HG03460 (cell line): ENCODE data around the gene SDF2.
"Not testable (repeated sequence)": the region's sequence is repeated elsewhere in the genome, so short reads cannot be mapped to it uniquely, and the experiment has no call there.

ENCODE experiments used
- ATAC-seq: cut with Tn5 transposase; IDR thresholded peaks from one replicate; pipeline ENCODE4 v1.9.1; 2021; ENCODE audit not compliant: unreplicated experiment

SDF2 gene

DNA sequence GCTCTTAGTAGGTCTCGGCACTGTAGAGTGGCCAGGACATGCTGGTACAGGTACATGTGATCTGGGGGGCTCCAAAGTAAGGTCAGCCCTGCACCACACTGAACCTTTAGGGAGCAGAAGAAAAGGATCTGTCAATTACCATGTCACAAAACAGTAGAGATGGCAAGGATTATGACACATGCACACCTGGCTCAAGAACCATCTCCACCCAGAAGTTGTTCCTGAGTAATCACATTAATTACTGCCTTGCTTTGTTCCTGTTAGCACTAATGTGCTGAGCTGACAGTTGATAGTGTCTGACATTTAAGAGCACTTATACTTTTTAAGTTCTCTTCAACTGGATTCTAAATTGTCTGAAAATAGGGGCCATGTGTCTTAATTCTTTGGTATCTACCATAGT is 26.2 kb downstream of the SDF2 start:
- no peak for ATAC-seq

DNA sequence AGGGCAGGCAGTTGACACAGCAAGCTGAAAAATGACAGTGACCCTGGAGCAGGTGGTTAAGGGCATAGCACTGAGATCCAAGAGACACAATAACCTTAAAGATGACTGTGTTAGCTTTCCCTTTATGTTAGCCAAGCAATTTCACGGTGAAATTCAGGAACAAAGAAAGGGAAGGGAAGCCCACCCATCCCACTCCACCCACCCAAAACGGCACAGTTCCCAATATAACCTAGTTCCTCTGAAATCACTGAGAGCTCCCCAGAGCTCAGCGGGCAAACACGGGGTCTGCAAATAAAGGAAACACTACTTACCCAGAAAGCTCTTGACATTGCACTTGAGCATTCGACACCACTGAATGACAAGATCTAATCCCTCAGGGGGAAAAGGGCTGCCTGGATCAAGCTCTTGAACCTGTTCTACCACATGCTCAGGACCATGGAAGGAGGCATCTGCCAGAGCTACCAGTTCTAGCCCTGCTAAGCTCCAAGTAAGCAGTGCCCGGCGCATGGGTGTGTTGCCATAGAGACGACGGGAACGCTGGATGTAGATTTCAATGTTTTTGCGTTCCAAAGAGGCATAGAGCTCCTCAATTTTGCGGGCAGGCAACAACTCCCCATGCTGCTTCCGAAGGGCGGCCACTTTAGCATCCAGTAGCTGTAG is 27.4 kb downstream of the SDF2 start:
- no peak for ATAC-seq

DNA sequence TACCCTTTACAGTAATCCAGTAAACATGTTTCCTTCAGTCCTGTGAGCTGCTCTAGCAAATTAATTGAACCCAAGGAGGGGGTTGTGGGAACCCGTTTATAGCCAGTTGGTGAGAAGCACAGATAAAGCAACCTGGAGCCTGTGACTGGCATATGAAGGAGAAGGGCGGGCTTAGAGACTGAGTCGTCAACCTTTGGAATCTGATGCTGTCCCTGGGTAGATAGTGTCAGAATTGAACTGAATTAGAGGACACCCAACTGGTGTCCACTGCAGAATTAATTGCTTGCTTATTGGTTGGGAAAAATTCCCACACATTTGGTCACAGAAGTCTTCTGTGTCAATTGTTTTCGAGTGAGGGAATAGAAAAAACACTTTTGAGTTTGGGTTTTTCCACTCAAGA is 34.9 kb downstream of the SDF2 start:
- no peak for ATAC-seq

DNA sequence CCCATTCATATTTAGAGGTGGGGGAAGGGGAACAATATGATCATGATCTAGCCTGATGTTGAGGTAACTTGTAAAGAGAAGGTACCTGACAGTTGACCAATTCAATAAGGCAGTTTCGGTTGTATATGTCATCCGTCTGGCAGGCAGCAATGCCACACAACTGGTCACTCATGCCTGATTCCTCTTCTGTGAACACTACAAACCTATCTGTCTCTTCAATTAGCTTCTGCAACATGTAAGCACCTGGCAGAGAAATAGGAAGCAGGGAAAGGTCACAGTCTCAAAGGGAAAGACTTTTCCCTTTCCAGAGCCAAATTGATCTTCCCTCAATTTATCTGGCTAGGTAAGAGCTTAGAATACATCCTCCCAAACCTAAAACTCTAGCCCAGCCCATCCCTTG is 37.6 kb downstream of the SDF2 start:
- no peak for ATAC-seq

DNA sequence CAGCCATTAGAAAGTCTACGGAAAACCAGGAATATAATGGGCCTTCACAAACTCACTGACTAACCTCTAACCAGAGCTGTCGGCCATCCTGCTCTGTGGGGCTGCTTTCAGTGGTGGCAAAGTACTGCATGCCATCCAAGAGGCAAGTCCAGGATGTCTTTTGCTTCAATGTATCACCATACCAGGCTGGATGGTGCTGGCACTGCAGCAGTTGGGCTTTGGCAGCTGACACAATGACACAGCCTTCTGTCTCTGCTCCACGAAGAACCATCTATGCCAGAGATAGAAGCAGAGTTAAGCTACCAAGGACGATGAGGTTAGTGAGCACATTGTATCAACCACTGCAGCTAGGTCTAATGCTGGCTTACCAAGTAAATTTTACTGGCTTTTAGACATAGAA is 38.0 kb downstream of the SDF2 start:
- no peak for ATAC-seq

DNA sequence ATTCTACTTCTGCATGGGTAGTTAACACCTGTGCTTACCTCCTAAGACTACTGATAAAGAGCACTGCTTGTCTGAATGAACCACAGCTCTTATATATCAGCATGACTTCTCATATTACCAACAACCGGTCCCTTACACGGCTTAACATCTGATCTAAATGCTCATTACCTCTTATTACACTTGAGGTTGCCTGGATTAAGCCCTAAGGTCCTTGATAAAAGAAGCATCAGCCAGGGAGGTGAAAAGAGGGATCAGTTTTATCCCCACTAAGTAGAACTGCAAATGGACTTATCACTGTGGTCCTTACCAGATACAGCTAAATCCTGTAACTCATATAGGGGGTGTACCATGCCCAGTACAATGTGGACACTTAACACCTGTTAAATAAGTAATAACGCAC is 39.5 kb downstream of the SDF2 start:
- ATAC-seq = no peak

DNA sequence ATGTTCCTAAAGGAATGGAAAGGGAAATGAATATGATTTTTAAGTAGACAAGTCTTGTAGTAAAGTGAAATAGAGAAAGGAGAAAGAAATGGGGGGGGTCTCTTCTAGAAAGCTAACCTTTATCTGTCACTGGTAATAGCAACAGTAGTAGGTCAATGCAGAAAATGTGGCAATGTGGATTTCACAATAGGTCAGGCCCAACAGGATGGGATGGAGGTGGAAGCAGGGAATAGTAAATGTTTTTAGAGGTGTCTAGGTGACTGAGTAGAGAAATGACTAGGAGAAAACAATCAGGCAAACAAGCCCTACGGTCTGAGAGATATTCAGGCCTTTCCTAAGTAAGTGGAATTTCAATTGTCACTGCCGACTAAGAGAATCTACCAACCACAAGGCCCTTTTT is 41.7 kb downstream of the SDF2 start:
- ATAC-seq = no peak

DNA sequence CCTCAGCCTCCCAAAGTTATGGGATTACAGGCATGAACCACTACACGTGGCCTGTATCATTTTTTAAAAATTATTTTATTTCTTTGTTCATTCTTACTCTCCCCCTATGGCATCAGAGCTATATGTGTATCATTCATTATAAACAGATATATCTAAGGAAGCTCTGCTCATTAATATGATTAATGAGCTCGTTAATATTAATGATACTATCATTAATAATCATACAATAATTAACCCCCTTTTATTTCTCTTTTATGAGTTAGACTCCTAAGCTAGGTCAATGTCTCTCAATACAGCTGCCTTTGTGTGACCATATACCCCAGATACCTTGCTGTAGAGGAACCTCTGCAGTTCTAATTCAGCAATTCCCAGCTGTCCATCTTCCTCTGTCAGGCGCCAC is 43.2 kb downstream of the SDF2 start:
- no peak for ATAC-seq

DNA sequence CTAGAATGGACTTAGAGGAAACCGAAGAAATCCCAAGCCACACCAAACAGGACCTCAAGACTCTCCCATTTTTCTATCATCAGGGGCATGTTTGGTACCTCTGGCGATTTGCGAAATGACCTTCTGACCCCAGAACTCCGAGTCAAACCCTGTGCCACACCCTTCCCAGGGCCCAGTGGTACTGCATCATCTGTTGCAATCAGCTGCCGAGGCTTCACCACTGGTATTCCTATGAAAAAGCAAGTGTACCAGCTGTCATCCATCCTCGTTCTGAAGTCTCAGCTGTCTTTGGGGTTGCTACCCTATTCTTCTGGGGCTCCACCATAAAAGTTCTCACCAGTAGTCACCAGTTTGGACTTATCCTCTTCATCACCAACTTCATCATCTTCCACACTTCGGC is 45.4 kb downstream of the SDF2 start:
- ATAC-seq = no peak

DNA sequence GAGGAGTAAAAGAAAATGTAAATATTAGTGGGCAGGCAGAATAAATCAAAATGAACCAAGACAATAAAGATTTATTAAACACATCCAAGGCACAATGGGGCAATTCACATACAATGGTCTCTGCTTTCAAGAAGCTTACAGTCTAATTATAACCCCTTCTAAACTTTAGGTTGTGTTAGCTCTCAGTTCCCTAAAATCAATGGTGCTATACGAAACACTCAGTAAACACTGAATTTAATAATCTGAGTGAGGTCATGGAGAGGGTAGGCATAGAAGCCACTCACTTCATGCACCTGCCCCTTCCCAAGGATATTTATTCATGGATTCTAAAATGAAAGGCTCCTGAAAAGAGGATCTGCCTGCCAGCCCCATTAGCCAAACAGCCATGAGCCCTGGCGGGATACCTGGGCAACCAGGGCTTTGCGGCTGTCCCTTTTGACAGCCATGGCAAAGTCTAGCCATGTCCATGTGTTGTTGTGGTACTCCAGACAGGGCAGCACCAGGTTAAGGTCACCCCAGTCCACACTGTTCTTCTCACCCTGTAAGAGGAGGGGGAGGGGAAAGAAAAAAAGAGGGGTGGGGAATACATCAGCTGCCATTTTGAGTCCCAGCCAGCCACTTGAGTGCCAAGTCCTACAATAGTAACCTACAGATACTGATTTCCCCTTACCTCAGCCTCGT is 46.3 kb downstream of the SDF2 start:
- no peak for ATAC-seq

DNA sequence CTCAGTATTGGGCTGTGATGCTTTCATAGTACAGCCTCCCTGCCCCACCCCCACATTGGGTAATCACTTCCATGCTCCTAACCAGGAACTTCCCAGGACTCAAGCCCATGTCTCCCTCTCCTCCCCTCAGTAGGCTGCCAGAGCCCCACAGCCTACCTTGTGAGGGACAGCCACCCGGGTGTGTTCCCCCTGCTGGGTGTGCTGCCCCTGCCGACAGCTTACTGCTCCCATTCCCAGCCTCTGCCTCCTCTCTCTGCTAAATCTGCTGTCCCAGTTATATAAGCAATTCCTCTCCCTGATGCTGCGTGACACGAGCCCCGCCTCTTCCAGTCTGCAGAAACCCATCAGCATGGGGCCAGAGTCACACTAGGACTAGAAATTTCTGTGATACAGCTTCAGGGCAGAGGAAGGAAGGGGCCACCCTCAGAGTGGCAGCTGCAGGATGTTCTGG is 47.8 kb downstream of the SDF2 start, which contains the start of gene RSKR:
TSS of gene RSKR (minus strand) at position 255 of the 451 bp plus-strand sequence. CDS start at position 231, 24 bp downstream.
- no peak for ATAC-seq

DNA sequence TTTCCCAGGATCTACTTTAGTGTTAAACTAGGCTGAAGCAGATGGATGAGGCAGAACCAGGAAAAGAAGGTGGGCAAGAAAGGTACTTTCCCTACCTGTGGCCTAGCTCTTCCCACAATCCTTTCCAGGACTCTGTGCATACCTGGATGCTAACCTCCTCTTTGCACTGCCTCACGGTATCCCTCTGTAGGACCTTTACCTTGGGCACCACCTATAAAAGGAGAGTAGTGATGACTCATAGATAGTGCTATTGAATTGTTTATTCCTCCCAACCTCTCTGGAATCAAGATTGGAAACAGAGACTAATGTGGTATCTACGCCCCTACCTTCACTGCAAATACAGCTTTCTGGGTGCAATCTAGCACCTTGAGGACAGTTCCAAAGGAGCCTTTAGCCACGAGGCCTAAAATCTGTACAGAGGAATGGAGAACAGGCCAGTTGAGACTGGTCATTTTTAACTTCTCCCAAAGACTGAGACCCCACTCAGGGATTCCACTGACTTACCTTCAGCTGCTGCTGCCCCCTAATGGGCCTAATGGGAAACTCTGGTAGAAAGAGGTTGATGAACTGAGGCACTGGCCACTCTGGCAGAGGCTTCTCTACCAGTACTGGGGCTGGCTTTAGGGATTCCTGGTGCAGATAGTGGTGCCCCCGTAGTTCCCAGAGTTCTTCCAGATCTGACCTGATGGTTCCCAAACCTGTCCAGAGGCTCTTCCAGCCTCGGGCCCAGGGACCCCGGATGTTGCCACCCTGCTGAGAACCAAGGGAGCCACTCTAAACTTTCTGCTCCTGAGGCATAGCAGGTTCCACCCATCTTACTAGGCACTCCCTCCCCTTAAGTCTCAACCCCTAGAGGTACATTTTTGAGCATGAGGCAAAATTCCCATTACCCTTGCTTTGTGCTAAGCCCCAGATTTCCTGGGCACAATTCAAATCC is 48.5 kb downstream of the SDF2 start:
- ATAC-seq = no peak

DNA sequence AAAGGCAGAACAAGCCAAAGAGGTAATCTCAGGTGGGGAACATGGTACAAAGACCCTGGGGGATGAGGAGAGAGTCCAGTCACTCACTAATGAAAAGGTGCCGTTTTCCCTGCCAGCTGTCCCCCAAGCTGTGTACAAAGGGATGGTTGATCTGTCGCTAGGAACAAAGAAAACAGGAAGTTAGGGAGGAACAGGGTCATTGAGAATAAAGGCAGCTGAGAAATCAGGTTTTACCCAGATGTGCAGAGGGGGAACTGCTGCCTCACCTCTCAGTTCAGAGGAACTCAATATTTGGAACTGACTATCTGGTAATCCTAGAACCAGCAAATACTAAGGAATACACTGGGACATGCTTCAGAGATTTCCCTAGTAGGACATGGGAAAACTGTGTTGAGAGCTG is 49.2 kb downstream of the SDF2 start:
- ATAC-seq = no peak

DNA sequence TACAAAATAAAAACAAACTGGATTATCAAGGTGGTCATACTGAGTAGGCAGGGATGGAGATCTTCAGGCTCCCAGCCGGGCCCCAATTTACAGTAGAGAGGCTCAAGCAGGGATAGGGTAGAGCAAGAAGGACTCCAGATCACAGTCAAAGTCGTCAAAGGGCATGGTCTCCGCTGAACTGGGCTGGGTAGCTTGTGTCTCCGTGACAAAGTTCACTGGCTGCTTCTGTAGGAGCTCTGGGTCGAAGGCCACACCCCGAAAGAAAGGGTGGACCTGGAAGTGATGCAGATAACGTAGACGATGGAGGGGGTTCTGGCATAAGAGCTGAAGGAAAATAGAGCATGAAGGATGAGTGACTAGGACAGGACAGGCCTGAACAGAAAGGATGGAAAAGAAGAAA is 51.3 kb downstream of the SDF2 start:
- ATAC-seq = no peak

DNA sequence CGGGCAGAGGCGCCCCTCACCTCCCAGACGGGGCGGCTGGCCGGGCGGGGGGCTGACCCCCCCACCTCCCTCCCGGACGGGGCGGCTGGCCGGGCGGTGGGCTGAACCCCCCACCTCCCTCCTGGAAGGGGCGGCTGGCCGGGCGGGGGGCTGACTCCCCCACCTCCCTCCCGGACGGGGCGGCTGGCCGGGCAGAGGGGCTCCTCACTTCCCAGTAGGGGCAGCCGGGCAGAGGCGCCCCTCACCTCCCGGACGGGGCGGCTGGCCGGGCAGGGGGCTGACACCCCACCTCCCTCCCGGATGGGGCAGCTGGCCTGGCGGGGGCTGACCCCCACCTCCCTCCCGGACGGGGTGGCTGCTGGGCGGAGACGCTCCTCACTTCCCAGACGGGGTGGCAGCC is 57.7 kb downstream of the SDF2 start:
- ATAC-seq = not testable (repeated sequence)

DNA sequence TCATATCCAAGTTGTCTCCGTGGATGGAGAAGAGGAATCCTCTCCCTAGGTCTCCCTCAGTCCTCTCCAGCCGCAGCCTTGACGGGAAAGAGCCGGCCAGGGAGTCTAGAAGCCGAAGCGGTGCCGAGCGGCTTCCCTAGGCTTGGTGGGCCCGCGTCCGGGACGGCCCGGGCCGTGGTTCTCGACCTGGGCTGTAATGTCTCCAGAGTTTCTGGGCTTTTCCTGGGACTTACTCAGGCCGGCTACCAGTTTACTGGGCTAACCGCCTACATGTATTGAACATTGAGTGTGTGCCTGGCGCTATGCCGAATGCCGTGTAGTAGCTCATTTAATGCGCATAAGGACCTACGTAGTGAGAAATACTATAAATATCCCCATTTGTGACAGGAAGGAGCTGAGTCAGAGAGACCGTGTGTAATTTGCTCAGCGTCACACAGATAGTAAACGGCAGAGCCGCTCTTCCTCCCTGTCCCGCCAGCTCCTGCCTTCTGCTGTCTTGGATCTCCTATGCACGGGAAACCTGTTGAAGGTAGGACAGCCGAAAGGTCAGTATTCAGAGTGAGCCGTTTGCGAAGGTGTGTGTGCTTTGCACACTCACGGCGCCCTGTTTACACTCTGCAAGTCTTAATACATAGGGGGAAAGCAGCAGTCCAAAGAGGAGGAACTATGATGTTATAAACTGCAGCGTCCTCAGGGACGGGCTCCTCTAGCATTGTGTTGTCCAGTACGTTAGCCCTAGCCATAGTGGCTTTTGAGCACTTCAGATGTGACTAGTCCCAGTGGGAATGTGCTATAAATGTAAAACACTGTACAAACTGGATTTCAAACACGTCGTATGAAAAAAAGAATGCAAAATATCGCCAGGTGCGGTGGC is 62.2 kb downstream of the SDF2 start:
- ATAC-seq = peak; percentile 41

DNA sequence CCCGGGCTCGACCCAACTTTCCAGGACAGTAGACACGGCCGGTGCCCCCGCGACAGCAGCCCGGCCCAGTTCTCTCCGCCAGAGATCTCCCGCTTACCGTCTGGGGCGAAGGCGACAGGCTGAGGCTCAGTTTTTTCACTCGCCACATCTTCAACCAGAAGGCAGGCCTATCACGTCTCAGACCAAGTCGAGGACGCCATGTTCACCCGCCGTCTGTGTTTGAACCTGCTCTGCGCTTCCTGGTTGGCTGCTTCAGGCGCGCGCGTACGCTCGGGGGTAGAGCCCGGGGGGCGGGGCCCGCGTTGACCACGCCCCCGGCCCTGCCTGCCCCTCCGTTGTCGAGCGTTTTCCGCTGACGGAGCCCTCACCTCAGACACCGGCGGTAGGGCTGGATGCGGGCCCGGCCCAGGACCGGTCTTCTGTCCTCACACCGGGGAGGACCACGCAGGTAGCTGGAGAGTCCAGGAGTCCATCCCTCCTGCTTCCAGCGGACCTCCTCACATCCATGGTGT is 62.9 kb downstream of the SDF2 start, which contains the start of gene SPAG5:
TSS of gene SPAG5 (minus strand) at position 227 of the 512 bp plus-strand sequence. CDS start at position 148, 79 bp downstream.
- ATAC-seq = peak; percentile 82

DNA sequence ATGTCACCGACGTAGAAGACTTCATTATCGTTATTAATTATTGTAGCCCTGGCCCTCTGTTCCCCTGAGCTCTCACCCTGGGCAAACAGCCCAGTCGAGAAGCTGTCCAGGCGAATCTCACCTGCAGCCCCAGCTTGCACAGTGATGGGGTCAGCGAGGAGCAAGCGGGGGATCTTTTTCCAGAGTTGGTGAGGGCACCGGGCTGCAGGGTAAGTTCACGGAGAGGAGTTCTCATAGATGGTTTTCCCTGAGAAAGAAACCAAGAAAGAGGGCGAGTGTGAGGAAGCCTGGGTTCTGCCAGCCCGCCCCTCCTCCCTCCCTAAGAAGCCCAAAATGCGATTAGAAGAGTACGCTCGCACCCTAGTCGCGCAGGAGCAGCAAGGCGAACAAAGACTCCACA is 63.3 kb downstream of the SDF2 start:
- ATAC-seq = no peak
